HEK293 (cell line): ENCODE results near the gene CA9.

Experiments used
- FEZF1 ChIP-seq: fragments of 450-650 bp; formaldehyde crosslinking; IDR thresholded peaks from 2 replicates; pipeline ENCODE4 v1.5.1; 2016; ENCODE audit warnings: missing biosample characterization, missing genetic modification characterization
- ZBTB21 ChIP-seq: fragments of 450-650 bp; formaldehyde crosslinking; IDR thresholded peaks from 2 replicates; pipeline ENCODE4 v1.5.1; 2017; ENCODE audit warnings: missing biosample characterization, missing genetic modification characterization
- ZNF266 ChIP-seq: fragments of 450-650 bp; formaldehyde crosslinking; IDR thresholded peaks from 2 replicates; pipeline ENCODE4 v1.5.1; 2016; ENCODE audit warnings: missing biosample characterization, missing genetic modification characterization, low read depth
- ZNF530 ChIP-seq: fragments of 450-650 bp; formaldehyde crosslinking; IDR thresholded peaks from 2 replicates; pipeline ENCODE4 v1.5.1; 2016; ENCODE audit warnings: low read depth, missing biosample characterization, missing genetic modification characterization
- TF ChIP-seq, protein P1 (sequence below): sonication (generic); formaldehyde crosslinking; IDR thresholded peaks from 2 replicates; pipeline ENCODE4 v1.8.1; 2022; ENCODE audit warnings: mild to moderate bottlenecking, moderate library complexity, missing genetic modification reagents

DNA sequence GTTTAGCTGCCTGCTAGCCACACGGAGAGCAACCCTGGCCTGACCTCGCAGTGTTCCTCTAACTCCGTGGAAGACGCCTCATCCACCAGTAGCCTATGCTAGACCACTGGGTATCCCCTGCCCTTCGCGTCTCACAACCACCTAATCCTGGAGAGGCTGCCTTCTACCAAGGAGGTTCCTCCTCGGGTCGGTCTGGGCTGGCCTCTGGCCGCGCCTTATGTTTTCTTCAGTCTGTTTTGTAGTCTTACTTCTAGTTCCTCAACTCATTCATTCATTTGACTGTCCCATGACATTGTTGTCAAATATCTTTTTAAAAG is 17.6 kb downstream of the CA9 start:
- no peak for TF ChIP-seq FEZF1 (tag by site-specific recombination)
- TF ChIP-seq ZNF266 (tag by site-specific recombination), result no peak
- TF ChIP-seq, protein P1, sequence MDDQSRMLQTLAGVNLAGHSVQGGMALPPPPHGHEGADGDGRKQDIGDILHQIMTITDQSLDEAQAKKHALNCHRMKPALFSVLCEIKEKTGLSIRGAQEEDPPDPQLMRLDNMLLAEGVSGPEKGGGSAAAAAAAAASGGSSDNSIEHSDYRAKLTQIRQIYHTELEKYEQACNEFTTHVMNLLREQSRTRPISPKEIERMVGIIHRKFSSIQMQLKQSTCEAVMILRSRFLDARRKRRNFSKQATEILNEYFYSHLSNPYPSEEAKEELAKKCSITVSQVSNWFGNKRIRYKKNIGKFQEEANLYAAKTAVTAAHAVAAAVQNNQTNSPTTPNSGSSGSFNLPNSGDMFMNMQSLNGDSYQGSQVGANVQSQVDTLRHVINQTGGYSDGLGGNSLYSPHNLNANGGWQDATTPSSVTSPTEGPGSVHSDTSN, result no peak
- TF ChIP-seq ZBTB21 (tag by site-specific recombination), result no peak
- no peak for TF ChIP-seq ZNF530
